Hematopoietic multipotent progenitor cell treated with erythropoietin and hydrocortisone succinate and interleukin-3 and kit ligand, for 4 days (in vitro differentiated cells): ENCODE measurements around the gene ILRUN.
"Not testable (repeated sequence)": the region's sequence is repeated elsewhere in the genome, so short reads cannot be mapped to it uniquely, and the experiment has no call there.

Experiments
- DNase-seq: peaks from one replicate; pipeline ENCODE4 v3.0.0-alpha.2; 2015

The ILRUN gene

DNA sequence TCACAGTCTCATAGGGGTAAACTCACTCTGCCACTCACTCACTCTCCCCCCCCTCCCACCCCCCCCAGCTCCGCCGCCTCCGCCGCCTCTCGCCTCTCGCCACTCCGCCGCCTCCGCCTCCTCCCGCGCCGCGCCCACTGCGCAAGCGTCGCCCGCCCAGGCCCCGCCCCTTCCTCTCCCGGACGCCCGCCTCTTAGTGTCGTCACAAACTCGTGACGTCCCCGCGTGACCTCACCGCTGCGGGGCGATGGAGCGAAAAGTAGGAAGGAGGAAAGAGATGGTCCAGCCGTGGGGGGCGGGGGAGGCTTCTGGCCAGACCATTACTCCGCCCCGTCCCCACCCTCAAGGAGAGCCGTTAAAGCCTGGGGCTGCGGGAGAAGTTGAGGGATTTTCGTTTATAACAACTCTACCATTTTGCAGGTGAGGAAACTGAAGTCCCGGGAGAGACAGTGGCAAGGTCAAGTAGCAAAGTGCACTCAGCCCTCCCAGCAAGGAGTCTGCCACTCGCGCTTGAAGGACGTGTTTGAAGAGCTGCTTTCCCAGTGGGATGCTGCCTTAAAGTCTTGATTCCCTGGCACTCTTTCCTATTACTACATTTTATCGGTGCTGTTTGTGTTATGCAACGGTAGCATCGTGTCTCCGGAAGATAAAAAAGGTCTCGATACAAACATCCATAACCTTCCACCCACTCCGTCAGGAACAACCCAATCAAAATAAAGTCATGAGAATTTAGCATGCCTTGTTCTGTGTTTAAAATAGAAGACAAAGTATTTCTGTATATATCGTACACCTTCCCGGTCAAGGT, at the start of gene ILRUN:
Gene ILRUN, minus strand, starts transcription at position 29 of the 805 bp plus-strand sequence. CDS start 164 bp downstream, outside the sequence.
- DNase-seq, result peak; percentile 98

DNA sequence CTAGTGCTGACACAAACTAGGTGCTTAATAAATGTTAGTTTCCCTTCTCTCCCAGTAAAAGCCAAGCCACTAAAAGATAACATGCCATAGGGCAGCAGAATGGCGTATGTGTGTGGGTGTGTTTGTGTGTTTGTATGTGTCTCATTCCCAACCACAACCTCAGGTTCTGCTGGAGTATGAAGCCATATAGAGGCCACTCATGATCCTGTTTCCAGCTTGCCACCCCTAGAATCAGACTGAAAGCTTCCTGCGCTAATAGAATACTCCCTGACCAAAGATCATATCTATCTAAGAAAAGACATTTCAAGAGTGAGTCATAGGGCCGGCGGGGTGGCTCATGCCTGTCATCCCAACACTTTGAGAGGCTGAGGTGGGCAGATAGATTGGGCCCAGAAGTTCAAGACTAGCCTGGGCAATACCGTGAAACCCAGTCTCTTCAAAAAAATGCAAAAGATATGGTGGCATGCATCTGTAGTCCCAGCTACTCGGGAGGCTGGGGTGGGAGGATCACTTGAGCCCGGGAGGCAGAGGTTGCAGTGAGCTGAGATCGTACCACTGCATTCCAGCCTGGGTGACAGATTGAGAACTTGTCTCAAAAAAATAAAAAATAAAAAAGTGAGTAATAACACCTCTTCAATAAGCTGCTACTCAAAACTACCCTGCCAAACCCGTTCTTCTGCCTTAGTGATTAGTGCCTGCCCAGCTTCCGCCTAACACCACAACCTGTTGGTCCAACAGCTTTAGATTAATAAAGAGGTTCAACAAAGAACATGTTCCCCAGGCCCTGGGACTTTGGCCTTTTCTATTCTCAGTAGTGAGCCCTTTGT, 48.9 kb upstream of the ILRUN start:
- DNase-seq, result peak; percentile 79

DNA sequence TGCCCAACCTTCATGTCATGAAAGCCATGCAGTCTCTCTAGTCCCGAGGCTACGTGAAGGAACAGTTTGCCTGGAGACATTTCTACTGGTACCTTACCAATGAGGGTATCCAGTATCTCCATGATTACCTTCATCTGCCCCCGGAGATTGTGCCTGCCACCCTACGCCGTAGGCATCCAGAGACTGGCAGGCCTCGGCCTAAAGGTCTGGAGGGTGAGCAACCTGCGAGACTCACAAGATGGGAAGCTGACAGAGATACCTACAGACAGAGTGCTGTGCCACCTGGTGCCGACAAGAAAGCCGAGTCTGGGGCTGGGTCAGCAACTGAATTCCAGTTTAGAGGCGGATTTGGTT, 47.7 kb upstream of the ILRUN start:
- not testable (repeated sequence) for DNase-seq

DNA sequence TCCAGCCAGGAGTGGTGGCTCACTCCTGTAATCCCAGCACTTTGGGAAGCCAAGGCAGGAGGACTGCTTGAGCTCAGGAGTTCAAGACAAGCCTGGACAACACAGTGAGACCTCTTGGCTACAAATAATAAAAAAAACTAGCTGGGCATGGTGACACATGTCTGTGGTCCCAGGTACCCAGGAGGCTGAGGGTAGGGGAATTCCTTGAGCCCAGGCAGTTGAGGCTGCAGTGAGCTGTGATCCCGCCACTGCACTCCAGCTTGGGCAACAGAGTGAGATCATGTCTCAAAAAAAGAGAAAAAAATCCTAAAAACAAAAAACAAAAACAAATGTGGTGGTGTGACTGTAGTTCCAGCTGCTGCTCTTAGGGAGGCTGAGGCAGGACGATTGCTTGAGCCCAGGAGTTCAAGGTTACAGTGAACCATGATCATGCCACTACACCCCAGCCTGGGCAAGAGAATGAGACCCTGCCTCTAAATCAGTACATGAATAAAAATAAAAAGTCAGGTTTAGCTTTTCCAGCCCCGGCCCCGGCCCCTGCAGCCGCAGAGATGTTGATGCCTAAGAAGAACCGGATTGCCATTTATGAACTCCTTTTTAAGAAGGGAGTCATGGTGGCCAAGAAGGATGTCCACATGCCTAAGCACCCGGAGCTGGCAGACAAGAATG, 47.2 kb upstream of the ILRUN start:
- DNase-seq, result no peak

DNA sequence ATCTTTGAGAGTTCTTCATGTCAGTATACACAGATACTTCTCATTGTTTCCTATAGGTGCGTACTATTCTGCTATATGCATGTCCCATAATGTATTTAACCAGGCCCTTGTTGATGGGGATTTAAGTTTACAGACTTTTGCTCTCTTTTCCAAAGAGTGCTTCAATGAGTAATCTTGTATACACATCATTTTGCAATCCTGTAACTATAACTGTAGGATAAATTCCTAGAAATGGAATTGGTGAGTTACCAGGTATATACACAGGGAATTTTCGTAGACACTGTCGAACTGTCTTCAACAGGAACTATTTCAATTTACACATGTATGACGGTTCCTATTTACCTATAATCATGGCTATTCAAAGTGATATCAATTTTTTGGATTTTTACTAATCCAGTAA, 45.5 kb upstream of the ILRUN start:
- DNase-seq, result no peak

DNA sequence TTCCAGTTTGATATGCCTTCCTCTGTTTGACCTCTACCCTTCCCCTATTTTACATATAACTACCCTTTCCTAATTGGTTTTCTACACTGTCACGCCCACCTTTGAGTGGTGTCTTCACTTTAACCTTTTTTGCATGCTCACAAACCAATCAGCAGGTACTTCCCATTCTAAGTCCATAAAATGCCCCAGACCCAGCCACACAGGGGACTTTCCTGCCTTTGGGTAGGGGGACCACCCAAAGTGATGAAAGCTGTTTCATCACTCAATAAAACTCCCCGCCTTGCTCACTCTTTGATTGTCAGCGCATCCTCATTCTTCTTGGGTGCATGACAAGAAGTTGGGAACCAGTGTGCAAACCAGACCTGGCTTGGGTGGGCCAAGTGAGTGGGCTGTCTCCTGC, 40.3 kb upstream of the ILRUN start:
- no peak for DNase-seq

DNA sequence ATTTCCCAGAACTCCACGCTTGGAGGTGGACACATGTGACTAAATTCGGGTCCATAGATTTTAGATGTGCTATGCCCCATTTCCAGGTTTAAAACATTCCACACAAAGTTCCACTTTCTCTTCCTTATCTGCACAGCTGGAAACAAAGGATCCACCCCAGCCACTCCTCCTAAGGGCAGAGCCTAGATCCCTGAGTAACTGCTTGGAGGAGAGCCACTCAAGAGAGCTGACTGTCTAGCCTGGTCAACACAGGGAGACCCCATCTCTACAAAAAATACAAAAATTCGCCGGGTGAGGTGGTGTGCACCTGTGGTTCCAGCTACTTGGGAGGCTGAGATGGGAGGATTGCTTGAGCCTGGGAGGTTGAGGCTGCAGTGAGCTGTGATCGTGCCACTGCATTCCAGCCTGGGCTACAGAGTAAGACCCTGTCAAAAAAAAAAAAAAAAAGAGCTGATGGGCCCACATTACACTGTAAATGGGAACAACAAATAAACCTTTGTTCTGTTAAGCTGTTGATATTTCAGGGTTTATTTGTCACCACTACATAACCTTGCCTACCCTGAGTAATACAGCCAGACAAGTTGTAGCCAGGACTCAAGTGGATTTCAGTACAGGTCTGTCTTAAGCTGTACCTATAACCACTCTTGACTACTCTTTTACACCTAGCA, 35.0 kb upstream of the ILRUN start:
- DNase-seq, result no peak

DNA sequence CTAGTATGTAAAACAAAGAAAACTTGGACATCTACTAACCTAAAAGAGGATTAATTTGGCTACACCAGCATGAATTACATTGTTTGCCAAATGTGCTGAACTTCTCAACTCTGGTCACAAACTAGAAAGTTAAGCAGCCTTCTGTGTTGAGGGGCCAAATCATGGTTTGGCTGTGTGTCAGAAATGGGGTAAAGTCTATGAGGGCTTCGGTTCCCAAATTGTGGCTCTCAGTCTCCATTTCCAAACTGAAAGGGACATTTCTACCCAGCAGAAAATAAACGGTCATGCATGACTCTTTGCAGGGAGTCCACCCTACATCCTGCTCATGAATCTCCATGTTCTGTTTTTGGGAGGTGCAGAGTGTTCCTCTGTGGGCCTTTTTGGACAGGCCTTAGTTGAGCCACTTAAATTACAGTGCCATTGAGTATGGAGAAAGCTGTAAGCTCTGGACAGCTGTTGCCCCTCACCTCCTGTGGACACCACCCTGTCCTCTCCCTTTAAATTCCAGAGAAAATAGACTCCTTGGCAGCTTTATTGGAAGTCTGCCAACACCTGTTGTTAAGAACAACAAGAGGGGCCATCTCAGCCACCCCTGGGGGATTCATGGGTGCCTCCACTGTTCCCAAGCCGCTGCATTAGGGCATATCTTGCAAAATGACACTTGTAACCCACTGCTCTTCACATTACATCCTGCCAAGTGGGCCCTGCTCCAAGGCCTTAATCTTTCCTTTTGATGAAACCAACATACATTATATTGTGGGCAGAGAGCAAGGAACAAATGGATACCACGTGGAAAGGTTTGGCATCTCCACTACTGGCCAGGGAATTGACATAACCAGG, 33.3 kb upstream of the ILRUN start:
- no peak for DNase-seq

DNA sequence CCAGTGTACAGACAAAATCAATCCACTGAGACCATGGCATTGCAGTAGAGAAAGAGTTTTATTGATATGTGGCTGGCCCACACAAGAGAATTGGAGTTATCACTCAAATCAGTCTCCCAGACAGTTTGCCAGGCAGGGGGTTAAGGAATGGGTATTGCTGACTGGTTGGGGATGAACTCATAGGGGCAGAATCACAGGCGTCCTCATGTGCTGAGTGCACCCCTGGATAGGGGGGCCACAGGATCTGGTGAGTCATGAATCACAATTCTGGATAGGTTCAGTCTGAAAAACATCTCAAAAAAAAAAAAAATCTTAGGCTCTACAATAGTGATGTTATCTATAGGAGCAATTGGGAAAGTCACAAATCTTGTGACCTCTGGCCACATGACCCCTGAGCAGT, 29.5 kb upstream of the ILRUN start:
- DNase-seq, result no peak

DNA sequence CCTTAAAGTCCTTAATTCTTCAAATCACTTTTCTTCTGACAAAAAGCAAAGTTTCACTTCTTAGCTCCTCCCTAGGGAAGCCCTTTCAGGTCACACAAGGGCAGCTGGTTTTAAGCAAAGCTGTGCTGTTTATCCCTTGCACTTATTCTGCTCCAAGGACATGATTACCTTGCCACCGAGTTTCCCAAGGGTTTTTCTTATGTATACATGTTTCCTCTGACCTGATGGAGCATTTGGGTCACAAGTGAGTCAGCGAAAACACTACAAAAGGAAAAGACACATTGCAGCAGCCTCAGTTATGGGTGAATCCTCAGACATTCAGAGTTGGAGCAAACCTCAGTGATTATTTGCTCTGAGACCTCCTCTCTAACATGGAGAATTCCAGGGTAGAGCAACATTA, 26.6 kb upstream of the ILRUN start:
- no peak for DNase-seq

DNA sequence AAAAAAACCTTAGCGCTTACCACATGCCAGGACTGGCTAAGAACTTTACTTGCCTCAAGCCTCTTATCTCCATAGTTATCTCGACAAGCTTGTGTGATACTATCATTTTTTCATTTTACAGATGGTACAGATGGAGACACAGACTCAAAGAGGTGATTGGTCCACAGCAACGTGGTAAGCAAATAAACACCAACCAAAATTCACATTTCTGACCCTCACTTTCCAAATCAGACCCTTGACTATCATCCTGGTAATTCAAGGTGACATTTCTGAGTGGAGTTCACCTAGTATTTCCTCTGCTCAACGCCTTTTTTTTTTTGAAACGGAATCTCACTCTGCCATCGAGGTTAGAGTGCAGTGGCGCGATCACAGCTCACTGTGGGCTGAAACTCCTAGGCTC, 25.9 kb upstream of the ILRUN start:
- peak; percentile 26 for DNase-seq

DNA sequence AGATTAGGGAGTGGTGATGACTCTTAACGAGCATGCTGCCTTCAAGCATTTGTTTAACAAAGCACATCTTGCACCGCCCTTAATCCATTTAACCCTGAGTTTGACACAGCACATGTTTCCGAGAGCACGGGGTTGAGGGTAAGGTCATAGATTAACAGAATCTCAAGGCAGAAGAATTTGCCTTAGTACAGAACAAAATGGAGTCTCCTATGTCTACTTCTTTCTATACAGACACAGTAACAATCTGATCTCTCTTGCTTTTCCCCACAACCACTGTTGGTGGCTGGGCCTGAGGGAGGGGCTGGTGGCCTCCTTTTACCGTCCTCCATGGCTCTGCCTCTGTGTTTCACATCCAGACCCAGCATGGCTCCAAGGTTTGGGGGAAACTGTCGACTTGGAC, 23.6 kb upstream of the ILRUN start:
- DNase-seq, result not testable (repeated sequence)

DNA sequence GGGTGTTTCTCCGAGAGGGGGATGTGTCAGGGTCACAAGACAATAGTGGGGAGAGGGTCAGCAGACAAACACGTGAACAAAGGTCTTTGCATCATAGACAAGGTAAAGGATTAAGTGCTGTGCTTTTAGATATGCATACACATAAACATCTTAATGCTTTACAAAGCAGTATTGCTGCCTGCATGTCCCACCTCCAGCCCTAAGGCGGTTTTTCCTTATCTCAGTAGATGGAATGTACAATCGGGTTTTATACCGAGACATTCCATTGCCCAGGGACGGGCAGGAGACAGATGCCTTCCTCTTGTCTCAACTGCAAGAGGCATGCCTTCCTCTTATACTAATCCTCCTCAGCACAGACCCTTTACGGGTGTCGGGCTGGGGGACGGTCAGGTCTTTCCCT, 23.1 kb upstream of the ILRUN start:
- not testable (repeated sequence) for DNase-seq

DNA sequence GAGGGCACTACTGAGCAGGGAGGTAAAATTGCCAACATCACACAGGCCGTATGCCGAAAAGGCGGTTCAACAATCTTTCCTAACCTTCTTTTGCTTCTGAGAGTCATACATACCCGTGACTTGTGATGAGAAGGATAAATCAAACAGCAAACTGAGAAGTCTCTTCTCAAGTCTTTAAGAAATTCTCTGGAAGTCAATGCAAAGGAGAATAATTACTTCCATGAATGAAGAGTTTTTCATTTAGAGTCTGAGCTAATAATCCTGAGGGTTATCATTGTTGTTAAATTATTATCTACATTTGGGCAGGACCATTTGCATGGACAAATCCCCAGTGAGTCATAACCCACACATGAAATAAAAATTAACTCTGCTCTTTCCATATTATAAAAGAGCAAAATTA, 22.4 kb upstream of the ILRUN start:
- DNase-seq, result no peak

DNA sequence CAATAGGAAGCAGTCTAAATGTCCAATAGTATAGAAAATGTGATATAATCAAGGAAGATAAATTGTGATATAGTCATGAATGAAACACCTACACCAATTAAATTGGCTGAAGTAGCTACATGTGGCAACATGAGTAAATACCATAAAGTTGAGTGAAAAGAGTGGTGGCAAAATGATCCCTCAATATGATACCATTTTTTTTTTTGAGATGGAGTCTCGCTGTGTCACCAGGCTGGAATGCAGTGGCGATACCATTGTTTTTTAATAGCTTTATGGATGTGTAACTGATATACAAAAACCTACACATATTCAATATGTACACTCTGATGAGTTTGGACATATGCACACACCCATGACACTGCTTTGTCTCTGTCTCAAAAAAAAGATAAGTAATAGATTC, 20.9 kb upstream of the ILRUN start:
- DNase-seq, result no peak

DNA sequence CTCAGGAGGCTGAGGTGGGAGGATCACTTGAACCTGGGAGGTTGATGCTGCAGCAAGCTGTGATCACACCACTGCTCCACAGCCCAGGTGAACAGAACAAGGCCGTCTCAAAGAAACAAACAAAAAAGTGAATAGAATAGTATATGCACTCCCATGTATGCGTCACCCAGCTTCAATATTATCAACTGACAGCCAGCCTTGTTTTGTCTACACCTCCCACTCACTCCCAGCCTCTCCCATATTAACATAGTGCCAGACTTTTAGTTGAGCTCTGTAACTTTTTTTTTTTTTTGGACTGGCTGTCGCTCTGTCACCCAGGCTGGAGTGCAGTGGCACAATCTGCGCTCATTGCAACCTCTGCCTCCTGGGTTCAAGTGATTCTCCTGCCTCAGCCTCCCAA, 18.1 kb upstream of the ILRUN start:
- DNase-seq, result no peak

DNA sequence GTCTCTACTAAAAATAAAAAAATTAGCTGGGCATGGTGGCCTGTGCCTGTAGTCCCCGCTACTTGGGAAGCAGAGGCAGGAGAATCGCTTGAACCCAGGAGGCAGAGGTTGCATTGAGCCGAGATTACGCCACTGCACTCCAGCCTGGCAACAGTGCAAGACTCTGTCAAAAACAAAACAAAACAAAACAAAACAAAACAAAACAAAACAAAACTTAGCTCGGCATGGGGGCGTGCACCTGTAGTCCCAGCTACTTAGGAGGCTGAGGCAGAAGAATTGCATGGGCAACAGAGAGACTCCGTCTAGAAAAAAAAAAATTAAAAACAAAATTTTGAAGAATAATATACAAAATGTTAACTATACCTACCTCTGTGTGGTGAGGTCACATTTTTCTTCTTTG, 16.3 kb upstream of the ILRUN start:
- not testable (repeated sequence) for DNase-seq

DNA sequence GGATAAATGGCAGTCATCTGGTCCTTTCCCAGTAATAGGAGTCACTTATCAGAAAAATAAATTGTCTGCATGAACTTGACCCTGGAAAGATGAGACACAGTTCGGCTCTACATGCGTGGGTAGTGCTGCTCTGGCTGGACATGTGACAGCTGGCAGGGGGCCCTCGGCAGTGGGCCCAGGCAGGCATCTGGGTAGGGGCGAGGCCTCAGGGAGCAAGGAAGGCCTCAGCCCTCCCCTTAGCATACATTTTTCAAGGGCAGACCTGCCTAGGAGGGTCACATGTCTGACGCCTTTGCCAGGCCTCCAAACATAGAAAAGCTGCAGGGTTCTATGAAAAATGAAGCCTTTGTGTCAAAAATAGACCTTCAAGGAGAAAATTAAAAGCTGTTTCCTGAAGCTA, 12.8 kb upstream of the ILRUN start:
- DNase-seq, result no peak

DNA sequence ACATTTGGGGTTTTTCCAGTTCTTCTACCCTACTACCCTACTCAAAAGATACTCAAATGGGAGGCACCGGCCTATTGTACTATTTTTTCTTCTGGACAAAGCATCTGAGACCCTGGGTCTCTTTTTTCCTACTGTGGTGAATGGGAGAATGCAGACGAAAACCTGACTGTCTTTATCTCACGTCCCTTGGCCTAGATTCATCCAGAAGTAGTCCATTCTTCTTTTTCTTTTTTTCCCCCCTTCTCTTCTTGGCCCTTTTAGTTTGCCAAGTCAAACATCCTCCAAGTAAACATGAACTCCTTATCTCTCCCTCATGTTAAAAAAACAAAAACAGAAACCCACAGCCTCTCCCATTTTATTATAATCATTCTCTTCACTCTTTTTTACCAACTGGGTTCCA, 8.7 kb upstream of the ILRUN start:
- DNase-seq, result no peak

DNA sequence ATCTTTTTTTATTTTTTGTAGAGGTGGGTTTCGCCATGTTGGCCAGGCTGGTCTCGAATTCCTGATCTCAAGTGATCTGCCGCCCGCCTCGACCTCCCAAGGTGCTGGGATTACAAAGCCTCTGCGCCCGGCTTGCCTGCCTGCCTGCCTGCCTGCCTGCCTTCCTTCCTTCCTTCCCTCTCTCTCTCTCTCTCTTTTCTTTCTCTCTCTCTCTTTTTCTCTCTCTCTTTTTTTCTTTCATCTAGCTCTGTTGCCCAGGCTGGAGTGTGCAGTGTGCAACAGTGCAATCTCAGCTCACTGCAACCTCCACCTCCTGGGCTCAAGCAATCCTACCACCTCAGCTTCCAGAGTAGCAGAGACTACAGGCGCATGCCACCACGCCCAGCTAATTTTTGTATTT, 4.6 kb upstream of the ILRUN start:
- DNase-seq, result no peak

DNA sequence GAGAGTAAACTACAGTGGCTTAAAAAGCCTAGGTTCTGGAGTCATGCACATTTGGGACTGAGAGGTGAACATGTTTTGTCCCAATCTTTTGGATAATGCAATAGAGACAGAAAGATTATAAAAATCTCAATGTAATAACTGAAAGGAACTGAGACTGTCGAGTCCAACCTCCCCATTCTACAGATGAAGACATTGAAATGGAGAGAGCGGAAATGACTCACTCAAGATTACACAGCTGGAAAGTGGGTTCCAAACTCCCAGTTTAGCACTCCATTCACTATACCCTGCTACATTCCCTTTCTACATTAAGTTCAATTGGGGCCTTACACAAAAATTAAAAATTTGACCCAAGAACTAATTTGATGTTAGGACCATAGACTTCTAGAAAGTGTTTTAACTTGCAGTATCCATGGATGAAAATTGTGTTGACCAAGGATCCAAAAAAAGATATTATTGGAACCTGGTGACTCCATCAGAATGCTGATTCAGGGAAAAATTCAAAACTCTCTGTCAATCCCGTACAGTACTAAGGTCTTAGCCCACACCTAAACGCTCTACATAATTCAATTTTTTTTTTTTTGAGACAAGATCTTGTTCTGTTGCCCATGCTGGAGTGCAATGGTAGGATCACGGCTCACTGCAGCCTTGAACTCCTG, 1.5 kb upstream of the ILRUN start:
- DNase-seq, result no peak

DNA sequence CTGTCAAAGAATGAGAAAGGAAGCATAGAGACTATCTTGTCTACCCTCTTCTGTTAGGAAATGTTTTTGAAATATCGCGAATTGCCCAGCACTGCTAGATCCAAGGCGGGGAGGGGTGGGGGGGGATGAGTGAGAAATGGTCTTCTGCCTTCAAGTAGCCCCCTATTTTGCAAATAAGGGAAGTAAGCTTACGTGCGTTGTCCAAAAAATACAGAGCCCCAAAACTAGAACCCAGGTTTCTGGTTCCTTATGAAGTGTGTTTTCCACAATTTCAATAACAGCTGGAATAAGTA, 923 bp upstream of the ILRUN start:
- DNase-seq, result peak; percentile 22
